DMS114 treated with DMSO at 0.1 percent for 48 hours (cell line): Measurements from ENCODE around the gene CLC.
"Not testable (repeated sequence)": the region's sequence is repeated elsewhere in the genome, so short reads cannot be mapped to it uniquely, and the experiment has no call there.

Source experiments
- DNase-seq: peaks from one replicate; lab custom pipeline; 2025; ENCODE audit not compliant: unreplicated experiment; lab: John Stamatoyannopoulos, UW

CLC gene

GRCh38 chr19:39737891-39738290 lies at the start of gene CLC:
CLC (minus strand) TSS chr19:39738029; CDS start chr19:39737952, 77 bp downstream.
- no peak for DNase-seq

- no peak for DNase-seq
These were observed 43.1 kb upstream of the CLC start for GRCh38 chr19:39780894-39781293.

GRCh38 chr19:39778763-39779162 lies 40.9 kb upstream of the CLC start, which contains the start of gene LEUTX:
LEUTX (plus strand) TSS chr19:39778854; CDS start chr19:39778921, 67 bp downstream.
- DNase-seq, result no peak

- no peak for DNase-seq
These were observed 31.0 kb upstream of the CLC start for GRCh38 chr19:39768786-39769185.

- DNase-seq, result no peak
These were observed 30.5 kb upstream of the CLC start for GRCh38 chr19:39768334-39768733.

GRCh38 chr19:39765091-39766076 lies 27.6 kb upstream of the CLC start:
- peak; percentile 15 for DNase-seq

GRCh38 chr19:39761851-39762250 lies 24.0 kb upstream of the CLC start:
- DNase-seq, result not testable (repeated sequence)

GRCh38 chr19:39759457-39760184 lies 21.8 kb upstream of the CLC start:
- no peak for DNase-seq

GRCh38 chr19:39754971-39755370 lies 17.1 kb upstream of the CLC start:
- DNase-seq, result no peak

- DNase-seq, result no peak
These were observed 16.7 kb upstream of the CLC start for GRCh38 chr19:39754544-39754943.

GRCh38 chr19:39752795-39753194 lies 15.0 kb upstream of the CLC start:
- DNase-seq, result no peak

GRCh38 chr19:39752390-39752789 lies 14.6 kb upstream of the CLC start:
- DNase-seq, result no peak

- DNase-seq, result no peak
These were observed 12.2 kb upstream of the CLC start for GRCh38 chr19:39749981-39750380.

GRCh38 chr19:39746836-39747529 lies 9.2 kb upstream of the CLC start:
- DNase-seq, result no peak

GRCh38 chr19:39745643-39746042 lies 7.8 kb upstream of the CLC start:
- no peak for DNase-seq

GRCh38 chr19:39740395-39740794 lies 2.6 kb upstream of the CLC start:
- no peak for DNase-seq

GRCh38 chr19:39738814-39739213 lies 985 bp upstream of the CLC start:
- DNase-seq, result no peak

GRCh38 chr19:39737351-39737750 lies 478 bp downstream of the CLC start:
- no peak for DNase-seq

GRCh38 chr19:39736088-39736487 lies 1.7 kb downstream of the CLC start:
- DNase-seq, result no peak

GRCh38 chr19:39735688-39736087 lies 2.1 kb downstream of the CLC start:
- no peak for DNase-seq

GRCh38 chr19:39733841-39734240 lies 4.0 kb downstream of the CLC start:
- DNase-seq, result no peak
